Measurements from ENCODE around the gene MMP23B.

DNA sequence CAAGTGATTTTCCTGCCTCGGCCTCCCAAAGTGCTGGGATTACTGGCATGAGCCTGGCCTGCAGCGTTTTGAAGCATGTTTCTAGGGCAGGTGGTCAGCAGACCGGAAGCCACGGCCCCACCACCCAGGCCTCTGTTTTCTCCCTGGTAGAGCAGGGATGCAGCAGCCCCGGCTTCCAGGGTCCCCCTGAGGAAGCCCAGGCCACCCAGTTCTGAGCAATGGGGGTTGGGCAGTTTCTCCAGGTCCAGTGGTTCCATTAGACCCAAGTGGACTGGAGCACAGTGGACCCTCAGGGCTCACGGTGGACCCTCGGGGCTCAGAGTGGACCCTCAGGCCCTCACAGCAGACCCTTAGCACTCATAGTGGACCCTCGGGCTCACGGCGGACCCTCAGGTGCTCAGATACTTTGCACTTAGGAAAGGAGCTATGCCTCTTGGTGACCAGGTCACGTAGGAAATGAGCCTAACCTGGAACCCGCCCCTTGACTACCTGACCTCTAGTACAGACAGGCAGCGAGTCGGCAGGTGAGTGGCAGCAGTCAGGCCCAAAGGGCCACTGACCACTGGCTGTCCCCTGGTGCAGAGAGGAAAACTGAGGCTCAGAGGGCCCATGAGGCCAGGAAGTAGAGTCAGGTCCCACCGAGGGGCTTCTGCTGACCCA, 27.5 kb upstream of the MMP23B start:
- TF ChIP-seq POLR2A (IDR thresholded peaks at IDR 0.05): no peak
- TF ChIP-seq, protein P1, sequence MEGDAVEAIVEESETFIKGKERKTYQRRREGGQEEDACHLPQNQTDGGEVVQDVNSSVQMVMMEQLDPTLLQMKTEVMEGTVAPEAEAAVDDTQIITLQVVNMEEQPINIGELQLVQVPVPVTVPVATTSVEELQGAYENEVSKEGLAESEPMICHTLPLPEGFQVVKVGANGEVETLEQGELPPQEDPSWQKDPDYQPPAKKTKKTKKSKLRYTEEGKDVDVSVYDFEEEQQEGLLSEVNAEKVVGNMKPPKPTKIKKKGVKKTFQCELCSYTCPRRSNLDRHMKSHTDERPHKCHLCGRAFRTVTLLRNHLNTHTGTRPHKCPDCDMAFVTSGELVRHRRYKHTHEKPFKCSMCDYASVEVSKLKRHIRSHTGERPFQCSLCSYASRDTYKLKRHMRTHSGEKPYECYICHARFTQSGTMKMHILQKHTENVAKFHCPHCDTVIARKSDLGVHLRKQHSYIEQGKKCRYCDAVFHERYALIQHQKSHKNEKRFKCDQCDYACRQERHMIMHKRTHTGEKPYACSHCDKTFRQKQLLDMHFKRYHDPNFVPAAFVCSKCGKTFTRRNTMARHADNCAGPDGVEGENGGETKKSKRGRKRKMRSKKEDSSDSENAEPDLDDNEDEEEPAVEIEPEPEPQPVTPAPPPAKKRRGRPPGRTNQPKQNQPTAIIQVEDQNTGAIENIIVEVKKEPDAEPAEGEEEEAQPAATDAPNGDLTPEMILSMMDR (IDR thresholded peaks at IDR 0.05): no peak
